ENCODE data around the gene FAM219A. TPM values are rescaled to one million over a fixed set of nuclear protein-coding genes. Genes with fewer than 3 reads are reported as not detected.

FAM219A gene
- total RNA-seq, 1 donor from 2014 or later: 35.7 TPM

DNA sequence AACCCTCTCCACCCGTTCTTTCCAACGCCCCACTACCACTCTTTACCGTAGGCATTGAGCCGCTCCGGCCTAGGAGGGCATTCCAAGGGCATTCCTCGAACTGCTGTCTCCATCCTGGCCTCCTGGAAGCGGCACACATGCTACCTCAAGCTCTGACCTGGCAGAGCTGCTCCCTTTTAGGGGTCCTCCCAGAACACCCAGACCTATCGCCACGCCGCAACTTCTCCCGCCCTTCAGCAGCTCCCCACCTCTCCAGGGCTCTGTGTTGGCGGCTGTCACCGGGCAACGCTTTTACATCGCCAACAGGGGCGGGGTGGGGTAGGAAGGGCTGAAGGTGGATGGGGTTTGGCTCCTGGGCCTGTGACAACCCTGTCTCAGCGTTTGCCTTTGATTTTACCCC, 77.0 kb downstream of the FAM219A start:
- TF ChIP-seq, protein P1, sequence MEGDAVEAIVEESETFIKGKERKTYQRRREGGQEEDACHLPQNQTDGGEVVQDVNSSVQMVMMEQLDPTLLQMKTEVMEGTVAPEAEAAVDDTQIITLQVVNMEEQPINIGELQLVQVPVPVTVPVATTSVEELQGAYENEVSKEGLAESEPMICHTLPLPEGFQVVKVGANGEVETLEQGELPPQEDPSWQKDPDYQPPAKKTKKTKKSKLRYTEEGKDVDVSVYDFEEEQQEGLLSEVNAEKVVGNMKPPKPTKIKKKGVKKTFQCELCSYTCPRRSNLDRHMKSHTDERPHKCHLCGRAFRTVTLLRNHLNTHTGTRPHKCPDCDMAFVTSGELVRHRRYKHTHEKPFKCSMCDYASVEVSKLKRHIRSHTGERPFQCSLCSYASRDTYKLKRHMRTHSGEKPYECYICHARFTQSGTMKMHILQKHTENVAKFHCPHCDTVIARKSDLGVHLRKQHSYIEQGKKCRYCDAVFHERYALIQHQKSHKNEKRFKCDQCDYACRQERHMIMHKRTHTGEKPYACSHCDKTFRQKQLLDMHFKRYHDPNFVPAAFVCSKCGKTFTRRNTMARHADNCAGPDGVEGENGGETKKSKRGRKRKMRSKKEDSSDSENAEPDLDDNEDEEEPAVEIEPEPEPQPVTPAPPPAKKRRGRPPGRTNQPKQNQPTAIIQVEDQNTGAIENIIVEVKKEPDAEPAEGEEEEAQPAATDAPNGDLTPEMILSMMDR (IDR thresholded peaks at IDR 0.05): no peak
- Mint-ChIP-seq H3K36me3 (ENCODE audit: low read depth) (no peaks in the 10 kb centered on the region), H3K27me3 (ENCODE audit: low read depth) (no peaks in the 10 kb centered on the region), H3K27ac (ENCODE audit: unreplicated experiment) (peak overlapping the region; percentile 18), H3K9me3 (ENCODE audit: low read depth) (no peaks in the 10 kb centered on the region), H3K4me3 (ENCODE audit: unreplicated experiment) (peak overlapping the region; percentile 74), H3K4me1 (ENCODE audit: low read depth) (peaks cover 21% of the 10 kb centered on the region)
- peak; percentile 56 for DNase-seq (ENCODE audit: low spot score)

DNA sequence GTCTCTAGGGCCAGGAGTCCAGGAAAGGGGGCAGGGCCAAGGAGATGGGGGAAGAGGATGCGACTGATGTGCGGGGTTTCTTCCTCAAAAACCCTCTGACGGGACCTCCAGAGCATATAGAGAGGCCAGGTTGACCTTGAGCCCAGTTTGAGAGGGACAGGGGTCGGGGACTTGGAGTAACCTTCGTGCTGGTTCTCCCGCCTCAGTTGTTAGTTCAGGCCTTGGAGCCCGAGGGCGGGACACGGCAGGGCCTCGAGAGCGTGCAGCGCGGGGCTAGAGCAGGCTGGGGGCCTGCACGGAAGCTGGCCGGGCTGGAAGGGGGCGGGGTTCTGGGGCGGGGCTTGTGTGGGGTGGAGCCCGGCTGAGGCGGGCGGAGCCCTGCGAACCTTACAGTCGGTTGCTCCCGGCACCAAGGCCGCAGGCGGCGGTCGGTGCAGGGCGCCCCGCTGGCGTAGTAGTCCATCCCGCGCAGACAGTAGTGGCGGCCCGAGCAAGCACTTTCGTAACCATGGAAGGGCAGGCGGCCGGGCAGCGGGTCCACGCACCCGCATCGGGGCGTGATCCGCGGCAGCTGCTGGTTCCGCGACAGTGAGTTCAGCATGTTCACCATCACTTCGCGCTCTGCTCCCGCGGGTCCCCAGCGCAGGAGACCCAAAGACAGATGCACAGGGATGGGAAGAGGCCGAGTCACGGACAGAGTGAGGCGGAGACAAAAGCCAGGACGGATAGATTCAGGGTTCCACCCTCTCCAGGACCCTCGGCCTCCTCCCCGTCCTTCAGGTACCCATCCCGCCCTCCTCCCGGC, 77.7 kb downstream of the FAM219A start:
- Mint-ChIP-seq H3K9me3 (ENCODE audit: low read depth) (no peaks in the 10 kb centered on the region), H3K4me3 (ENCODE audit: unreplicated experiment) (peak overlapping the region; percentile 74), H3K27me3 (ENCODE audit: low read depth) (no peaks in the 10 kb centered on the region), H3K36me3 (ENCODE audit: low read depth) (no peaks in the 10 kb centered on the region), H3K27ac (ENCODE audit: unreplicated experiment) (peak overlapping the region; percentile 58), H3K4me1 (ENCODE audit: low read depth) (peaks cover 28% of the 10 kb centered on the region)
- peak; percentile 80 for DNase-seq (ENCODE audit: low spot score)
- TF ChIP-seq, protein P1 (IDR thresholded peaks at IDR 0.05): no peak

DNA sequence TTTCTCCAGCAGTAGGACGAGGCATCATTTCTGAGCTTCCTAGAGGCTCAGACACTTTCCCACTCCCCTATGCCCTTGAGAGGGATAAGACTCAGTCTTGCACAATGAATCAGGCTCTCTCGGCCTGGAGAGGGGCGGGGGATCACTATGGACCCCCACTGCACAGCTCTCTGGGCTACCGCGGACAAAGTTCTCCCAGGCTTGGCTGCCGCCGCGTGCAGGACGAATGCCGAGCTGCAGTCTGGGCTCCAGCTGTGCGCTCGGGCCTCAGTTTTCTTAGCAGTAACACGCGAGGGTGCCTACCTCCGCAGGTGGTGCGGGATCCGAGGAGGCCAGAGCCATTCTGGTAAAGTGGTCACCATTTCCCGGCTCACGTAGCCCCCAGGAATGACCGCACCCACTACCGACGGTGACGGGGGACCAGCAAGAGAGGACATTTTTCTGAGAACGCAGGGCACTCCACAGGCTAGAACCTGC, 78.3 kb downstream of the FAM219A start:
- Mint-ChIP-seq H3K27ac (ENCODE audit: unreplicated experiment) (peak overlapping the region; percentile 58), H3K27me3 (ENCODE audit: low read depth) (no peaks in the 10 kb centered on the region), H3K4me3 (ENCODE audit: unreplicated experiment) (no peak overlapping the region), H3K4me1 (ENCODE audit: low read depth) (peaks cover 33% of the 10 kb centered on the region), H3K9me3 (ENCODE audit: low read depth) (no peaks in the 10 kb centered on the region), H3K36me3 (ENCODE audit: low read depth) (no peaks in the 10 kb centered on the region)
- no peak for DNase-seq (ENCODE audit: low spot score)
- TF ChIP-seq, protein P1 (IDR thresholded peaks at IDR 0.05): no peak

DNA sequence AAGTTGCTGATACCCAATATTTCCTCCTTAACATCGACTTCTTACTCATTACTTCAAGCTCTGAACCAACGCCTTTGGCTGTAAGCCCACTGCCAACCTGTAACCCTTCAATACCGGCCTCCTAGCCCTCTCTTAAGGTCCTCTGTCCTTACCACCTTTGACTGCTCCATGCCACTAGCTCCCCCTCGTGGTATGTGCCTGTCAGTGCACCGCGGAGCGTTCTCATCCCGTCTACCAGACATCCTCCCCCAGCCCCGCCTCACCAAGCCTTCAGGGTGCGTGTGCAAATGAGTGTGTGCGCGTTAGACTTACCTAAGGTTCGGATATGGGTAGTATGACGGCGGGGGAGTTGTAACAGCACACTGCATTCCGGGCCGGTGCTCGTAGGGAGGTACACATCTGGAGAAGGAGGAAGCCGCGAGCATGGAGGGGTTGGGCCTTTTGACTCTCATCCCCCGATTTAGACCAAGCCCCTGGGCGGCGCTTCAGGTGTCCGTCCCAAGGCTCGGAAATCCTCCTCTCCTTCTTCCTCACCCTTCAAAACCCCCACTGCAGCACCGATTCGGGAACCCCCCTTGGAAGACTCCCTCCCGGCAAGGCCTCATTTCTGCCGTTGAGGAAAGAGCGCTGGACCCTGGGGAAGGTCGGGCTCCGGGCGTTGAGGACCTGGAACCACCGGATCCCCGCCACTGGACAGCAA, 78.9 kb downstream of the FAM219A start:
- Mint-ChIP-seq H3K27me3 (ENCODE audit: low read depth) (no peaks in the 10 kb centered on the region), H3K27ac (ENCODE audit: unreplicated experiment) (no peak overlapping the region), H3K9me3 (ENCODE audit: low read depth) (no peaks in the 10 kb centered on the region), H3K4me3 (ENCODE audit: unreplicated experiment) (peak overlapping the region; percentile 51), H3K4me1 (ENCODE audit: low read depth) (peaks cover 33% of the 10 kb centered on the region), H3K36me3 (ENCODE audit: low read depth) (no peaks in the 10 kb centered on the region)
- no peak for DNase-seq (ENCODE audit: low spot score)
- TF ChIP-seq, protein P1 (IDR thresholded peaks at IDR 0.05): peak; percentile 90

DNA sequence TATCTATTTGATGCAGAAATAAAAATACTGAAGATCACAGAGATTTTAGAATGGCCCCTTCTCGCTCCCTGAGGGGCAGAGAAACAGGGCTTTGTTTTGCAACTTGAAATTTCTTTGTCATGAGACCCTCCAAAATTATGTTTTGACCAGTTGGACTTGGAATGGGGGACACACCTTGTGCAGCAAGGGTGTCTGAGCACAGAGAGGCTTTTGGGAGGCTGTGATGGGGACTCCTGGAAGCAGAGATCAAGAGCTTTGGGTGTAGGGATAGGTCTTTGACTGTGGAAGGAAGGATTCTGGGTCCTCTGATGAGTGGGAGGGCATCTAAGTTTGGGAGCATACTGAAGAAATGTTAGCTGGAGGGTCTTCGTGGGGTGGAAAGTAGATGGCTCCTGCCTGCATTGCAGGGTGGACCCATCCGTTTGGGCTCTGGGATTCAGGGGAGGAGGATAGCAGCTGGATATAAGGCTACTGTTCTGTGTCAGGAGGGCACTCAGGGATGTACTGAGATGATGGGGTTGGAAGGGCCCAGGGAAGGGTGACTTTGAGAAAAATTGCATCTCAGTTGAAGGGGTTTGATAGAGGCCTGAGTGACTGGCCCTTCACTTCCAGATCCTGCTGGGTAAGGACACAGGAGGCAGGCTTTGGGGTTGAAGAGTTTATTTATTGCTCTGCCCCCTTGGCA, 79.9 kb downstream of the FAM219A start:
- TF ChIP-seq, protein P1 (IDR thresholded peaks at IDR 0.05): no peak
- no peaks in the 10 kb centered on the region for H3K9me3 Mint-ChIP-seq (ENCODE audit: low read depth)
- no peaks in the 10 kb centered on the region for H3K36me3 Mint-ChIP-seq (ENCODE audit: low read depth)
- H3K4me1 Mint-ChIP-seq (ENCODE audit: low read depth): peaks cover 33% of the 10 kb centered on the region
- no peak for DNase-seq (ENCODE audit: low spot score)
- no peaks in the 10 kb centered on the region for H3K27me3 Mint-ChIP-seq (ENCODE audit: low read depth)
- no peak overlapping the region for H3K4me3 Mint-ChIP-seq (ENCODE audit: unreplicated experiment)
- H3K27ac Mint-ChIP-seq (ENCODE audit: unreplicated experiment): no peak overlapping the region

Measured in chondrocyte (in vitro differentiated cells).